Endothelial cell of hepatic sinusoid (primary cell): ENCODE results near the gene GPR158.

Experiments
- in situ Hi-C: cut with HindIII; loops from 2 replicates; pipeline ENCODE4 v1.10.0; 2017; ENCODE audit warnings: low sequenced_read_pairs

Gene GPR158

DNA sequence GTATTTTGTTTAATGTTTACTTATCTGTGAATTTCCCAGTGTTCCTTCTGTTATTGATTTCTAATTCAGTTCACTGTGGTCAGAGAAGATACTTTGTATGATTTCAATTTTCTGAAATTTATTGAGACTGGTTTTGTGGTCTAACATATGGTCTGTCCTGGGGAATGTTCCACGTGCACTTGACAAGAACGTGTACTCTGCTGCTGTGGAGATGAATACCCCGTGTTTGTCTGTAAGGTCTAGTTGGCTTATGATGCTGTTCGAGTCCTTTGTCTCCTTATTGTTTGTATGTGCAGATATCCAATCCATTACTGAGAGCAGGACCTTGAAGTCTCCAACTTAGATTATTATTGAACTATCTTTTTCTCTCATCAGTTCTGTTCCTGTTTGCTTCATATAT, 387.7 kb downstream of the GPR158 start:
- in situ Hi-C loops: loop anchor here (5.0 to 25.0 kb wide), 2 partner anchors 40 to 100 kb away; no protein-coding TSS in a partner anchor

DNA sequence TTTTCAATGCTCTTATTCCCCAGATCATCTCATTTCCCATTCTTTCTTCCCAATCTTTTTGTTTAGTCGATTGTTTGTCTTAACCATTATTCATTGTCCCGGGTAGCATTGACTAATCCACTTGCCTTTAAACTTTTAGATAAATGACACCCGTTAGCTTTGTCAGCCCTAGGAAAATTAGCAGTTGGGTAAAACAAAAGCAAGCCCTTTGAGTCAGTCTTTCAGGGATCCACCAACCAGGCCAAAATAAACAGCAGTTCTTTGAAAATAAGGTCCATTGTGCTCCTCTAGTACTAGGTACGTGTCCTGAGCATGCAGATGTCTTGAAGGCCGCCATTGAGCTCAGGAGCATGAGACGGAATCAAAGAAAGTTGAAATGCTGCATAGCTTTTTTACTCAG, 389.6 kb downstream of the GPR158 start:
- in situ Hi-C loops: loop anchor here (5.0 to 25.0 kb wide), 2 partner anchors 38 to 98 kb away; no protein-coding TSS in a partner anchor

DNA sequence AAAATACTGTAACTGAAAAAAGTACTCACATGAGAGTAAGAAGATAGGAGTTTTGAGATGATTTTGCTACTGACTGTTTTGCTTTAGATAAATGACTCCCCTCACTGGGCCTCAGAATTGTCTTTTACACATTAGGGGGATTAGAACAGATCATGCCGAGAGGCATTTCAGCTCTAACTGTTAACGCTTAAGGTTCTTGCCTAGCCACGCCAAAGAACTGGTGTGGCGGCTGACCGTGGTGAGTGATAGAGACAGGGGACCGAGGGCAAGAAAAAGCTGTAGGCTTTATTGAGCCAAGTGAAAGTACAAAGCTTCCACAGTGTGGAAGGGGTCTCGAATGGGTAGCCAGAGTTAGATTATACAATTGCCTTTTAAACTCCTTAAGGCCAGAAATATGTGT, 390.8 kb downstream of the GPR158 start:
- in situ Hi-C loops: loop anchor here (25.0 kb wide), 1 partner anchor 97 kb away; no protein-coding TSS in a partner anchor

DNA sequence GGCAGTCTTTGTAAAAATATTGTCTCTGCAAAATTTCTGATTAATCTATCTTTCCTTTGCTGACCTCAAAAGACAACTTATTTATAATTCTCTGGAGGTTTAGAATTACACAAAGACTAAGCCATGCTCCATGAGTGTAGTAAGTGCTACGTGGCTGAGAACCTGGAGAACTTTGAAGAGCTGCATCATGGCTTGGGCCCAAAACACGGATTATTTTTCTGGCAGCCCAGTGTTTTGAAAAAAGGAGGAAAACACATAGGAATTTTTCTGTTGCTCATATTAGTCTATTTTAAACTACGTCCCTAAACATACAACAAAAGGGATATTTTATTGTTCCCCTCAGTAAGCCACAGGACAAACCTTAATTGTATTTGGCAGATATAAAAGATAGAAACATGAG, 398.5 kb downstream of the GPR158 start:
- in situ Hi-C loops: loop anchor here (25.0 kb wide), 1 partner anchor 89 kb away; no protein-coding TSS in a partner anchor

DNA sequence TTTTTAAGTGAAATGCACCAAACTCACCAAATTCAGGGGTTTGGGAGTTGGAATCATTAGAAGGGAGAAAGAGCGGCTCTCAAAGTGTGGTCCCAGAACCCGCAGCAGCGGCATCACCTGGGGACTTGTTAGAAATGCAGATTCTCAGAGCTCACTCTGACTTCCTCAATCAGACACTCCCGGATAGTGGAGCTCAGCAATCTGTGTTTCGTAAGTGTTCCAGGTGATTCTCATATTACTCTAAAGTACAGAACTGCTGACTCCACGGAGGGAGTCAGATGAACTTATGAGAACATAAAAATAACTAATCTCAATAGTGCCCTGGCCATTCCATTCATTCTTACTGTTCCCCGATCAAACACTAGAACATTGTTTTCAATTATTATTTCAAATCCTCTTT, 400.5 kb downstream of the GPR158 start:
- in situ Hi-C loops: no loop called here

DNA sequence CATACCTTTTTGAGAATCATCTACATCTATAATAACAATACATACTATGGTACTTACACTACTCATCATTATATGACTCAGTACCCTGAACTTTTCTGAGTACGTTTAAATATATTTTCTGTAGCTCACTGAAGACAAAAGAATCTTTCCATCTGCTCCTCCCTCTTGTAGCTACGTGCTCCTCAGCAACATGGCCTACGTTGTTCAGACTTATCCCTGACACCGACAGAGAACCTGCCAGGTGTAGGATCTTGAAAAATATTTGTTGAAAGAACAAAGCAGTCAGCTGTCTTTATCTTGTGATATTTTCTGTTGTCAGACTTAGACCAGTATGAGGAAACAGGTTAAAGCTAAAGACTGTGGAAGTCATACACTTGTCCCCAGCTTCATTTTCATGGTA, 403.3 kb downstream of the GPR158 start:
- in situ Hi-C loops: no loop called here

DNA sequence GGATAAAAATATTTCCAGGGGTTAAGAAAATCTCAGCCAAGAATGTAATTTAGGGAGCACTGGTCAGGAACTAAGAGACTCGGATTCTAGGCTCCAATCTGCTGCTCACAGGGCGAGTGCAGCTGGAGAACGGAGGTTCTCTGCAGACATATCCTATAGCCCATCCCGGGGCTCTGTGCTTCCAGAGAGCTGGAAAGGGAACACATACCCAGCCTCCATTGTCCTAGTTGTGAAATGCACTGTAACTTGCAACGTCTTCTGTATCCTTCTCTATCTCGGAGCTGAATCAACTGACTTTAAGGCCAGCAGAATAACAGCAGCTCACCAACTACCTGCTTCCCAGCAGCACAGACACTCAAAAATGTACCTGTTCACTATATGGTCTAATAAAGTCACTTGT, 408.2 kb downstream of the GPR158 start:
- in situ Hi-C loops: no loop called here

DNA sequence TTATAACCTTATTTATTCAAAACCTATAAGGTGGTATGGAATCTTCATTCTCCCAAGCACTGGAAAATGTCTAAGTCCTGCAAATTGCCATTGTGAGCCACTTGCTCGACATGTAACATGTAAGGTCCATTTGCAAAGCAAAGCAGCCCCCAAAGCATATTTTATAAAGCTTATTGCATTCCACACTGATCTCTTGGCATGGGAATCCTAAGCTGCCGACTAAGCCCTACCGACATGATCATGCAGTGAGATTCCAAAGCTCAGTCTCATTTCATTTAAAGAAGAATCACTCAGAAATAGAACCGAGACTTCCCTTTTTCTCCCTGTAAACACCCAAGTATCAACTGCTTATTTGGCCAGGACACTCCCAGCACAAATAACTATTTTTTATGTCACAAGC, 425.9 kb downstream of the GPR158 start:
- in situ Hi-C loops: loop anchor here (5.0 kb wide), 1 partner anchor 38 kb away; no protein-coding TSS in a partner anchor

DNA sequence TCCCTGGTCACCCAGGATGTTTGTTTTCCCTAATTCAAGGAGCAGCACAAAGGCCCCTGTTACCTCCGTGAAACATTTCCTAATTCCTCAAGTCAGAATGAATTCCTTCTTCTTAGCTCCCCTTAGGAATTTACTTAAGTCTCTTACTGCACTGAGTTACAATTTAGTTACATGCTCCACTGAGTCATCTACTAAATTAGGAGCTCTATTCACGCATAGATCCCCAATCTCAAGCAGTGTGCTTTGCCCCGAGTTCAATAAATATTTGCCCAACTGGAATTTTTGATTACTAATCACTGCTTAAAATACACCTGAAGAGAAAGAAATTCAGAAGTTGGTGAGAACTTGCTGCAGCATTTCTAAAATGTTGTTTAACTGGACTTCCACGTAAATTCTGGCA, 429.8 kb downstream of the GPR158 start:
- in situ Hi-C loops: loop anchor here (5.0 kb wide), 1 partner anchor 42 kb away; no protein-coding TSS in a partner anchor

DNA sequence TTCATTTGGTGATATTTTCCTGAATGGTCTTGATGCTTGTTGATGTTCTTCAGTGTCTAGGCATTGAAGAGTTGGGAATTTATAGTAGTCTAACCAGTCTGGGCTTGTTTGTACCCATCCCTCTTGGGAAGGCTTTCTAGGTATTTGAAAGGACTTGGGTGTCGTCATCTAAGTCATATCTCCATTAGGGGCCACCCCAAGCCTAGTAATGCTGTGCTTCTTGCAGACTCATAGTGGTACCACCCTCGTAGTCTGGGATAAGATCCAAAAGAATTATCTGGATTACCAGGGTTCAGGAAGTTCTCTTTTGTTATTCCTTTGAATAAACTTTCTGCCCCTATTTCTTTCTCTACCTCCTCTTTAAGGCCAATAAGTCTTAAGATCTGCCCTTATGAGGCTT, 439.9 kb downstream of the GPR158 start:
- in situ Hi-C loops: no loop called here

DNA sequence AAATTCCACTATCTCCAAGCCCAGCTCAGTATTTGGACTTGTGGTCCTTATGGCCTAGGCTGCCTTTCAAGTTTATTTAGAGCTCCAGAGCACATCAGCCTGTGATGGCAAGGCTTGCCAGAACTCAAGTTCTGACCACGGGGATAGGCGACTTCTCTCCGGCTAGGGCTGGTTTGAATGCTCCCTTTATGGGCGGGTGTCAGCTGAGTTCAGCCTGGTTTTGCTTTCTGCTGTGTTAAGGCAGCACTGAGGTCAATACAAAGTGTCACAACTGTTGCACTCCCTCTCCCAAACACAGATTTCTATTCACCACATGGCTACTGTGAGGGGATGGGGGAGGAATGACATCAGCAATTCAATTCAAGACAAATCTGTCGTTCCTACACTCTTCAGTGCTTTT, 441.1 kb downstream of the GPR158 start:
- in situ Hi-C loops: no loop called here

DNA sequence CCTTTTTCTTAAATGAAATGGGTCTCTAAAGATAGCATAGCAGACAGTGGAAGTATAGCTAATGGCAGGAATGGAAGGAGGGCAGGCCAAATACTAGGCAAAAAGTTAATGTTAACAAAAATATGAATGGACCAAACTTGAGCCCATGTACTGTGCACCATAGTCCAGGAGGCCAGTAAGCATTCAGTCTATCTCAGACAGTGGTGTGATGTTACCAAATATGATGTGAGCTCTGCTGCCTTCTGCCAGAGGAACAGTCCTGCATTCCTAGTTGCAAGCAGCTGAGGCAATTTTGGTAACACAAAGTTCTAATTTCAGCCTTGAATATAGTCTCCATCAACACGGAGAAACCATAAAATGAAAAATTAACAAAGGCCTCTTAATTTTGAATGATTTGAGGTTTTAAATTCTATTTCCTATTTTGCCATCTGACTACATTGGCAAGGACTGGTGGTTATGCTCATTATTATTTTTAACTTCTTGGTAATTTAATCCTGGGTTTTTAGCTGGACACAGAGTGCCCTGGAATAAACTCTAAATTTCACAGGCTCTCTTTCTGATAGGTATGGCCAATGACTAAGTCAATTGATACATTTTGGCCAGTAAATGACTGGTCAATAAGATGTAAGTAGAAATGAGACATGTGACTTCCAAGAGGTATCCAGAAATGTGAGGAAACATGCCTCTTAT, 442.2 kb downstream of the GPR158 start:
- in situ Hi-C loops: no loop called here

DNA sequence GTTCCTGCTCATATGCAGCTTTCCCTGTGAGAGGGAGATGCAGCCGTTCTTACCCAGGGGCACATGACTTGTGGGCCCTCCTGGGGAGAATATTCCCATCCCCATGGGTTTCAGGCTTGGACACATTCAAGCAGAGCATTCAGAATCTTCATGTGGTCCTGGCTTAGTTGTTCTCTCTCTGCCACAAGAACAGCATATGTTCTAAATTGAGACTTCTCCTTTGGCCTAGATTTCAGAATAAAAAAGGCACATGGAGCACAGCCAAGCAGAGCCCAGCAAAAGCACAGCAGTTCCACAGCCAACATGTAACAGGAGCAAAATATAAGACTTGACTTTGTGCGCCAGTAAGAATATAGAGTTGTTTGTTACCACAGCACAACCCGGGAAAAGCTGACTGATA, 452.8 kb downstream of the GPR158 start:
- in situ Hi-C loops: no loop called here

DNA sequence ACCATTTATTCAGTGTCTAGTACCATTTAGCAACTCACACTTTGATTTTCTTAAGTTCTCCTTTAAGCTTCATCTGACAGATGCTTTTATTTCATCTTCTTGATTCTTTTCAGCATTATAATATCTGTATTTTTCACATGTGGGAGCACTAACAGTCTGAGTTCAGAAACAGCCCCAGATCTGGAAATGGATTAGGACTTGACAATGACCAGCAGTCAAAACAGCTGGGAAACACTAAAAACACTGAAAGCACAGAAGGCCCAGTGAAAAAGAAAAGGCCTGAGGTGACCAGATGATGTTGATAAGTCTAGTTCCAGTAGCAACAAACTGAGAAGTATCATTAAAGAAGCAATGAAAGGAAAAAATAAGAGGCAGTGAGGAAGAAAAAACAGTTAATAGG, 454.5 kb downstream of the GPR158 start:
- in situ Hi-C loops: no loop called here

DNA sequence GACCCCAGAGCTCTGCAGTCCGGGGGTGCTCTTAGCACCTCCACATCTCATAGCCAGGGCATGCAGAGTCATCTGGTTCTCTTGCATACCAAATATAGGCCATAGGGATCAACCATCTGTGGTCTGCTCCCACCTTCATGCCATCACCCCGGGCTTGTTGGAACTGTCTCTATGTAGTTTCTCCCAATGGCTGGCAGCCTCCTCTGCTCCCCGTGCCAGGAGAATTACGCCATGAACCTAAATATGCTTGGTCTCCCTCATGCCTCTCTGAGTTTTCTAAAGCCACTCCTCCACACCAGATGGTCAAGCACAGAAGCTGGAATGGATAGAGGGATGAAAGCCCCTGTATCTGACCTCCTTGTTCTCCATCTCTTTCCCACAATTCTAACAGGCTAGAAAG, 456.7 kb downstream of the GPR158 start:
- in situ Hi-C loops: no loop called here

DNA sequence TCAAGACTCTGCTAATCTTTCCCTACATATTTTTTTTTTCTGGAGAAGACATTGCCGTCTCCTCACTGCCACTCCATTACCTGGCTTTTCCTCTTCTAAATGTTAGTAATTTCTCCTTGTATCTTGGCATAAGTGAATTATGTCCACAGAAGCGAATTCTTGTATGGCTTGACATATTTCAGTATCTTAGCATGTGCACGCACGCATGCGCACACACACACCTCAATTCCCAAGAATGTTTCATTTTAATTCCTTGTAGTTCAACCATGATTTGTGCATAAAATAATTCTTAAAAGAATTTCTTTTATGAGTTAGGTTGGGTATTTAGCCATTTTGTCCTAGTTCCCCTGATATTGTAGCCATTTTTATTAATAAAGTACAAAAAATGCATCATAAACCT, 458.0 kb downstream of the GPR158 start:
- in situ Hi-C loops: no loop called here

DNA sequence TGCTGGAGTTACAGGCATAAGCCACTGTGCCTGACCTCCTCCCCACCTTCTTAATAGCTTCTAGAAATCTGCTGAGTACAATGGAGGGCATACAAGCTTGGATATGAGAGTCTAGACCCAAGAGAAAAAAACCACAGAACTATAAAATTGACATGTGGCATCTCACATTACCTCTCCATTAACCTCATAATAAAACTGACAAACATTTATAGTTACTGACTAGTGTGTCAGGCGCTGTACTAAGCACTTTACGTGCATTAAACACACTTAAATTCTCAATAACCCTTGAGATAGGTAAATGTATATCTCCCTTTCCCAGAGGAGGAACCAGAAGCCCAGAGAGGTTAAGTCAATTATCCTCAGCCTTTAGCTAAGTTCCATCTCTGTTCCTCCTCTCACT, 458.7 kb downstream of the GPR158 start:
- in situ Hi-C loops: no loop called here

DNA sequence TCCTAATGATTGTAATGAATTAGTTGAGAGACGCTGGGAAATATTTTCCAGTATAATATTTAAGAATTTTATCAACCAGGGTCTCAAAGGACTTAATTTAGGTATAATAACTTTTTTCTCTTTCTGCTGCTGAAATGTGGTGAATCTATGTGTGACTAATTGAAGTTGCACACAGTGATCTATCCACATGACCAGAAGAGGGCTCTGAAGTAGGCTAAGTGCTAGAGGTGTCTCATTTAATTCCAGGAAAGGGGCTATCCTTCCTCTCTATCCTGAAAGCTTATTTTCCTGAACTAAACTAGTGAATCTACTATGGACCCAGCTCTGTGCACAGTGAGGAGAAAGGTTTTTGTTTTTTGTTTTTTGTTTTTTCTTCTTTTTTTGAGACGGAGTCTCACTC, 464.8 kb downstream of the GPR158 start:
- in situ Hi-C loops: no loop called here

DNA sequence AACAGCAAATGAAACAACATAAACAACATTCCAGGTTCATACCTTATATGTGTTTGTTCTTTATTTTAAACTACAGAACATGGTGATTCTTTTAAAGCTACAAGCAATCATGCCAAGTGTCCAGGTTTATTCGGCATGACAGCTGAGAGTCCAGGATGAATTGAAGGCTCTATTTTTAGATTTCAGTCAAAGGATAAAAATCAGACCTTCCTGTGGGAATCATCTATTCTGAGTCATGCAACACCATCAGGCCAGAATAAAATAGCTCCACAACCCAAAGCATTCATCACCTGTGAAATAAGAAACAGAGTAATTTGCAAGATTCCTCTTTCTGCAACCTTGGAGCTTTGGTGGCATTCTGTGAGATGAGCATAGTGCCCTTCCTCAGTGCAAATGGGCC, 466.8 kb downstream of the GPR158 start:
- in situ Hi-C loops: no loop called here

DNA sequence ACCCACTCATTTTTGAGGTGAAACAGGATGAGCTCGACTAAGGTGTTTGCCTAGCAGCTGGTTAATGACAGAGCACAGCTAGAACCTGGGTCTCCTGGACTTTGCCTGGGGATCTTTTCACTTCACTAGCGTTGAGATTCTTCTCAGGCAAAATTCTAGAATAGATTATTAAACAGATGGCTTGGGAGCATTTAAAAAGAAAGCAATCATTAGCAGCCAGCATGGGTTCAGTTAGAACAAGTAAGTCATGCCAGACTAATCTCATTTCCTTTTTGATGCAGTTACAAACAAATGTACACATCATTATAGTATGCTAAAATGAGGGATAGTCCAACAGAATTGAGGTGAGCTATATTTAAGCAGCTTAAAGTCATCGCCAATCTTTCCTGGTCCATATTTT, 467.9 kb downstream of the GPR158 start:
- in situ Hi-C loops: no loop called here

DNA sequence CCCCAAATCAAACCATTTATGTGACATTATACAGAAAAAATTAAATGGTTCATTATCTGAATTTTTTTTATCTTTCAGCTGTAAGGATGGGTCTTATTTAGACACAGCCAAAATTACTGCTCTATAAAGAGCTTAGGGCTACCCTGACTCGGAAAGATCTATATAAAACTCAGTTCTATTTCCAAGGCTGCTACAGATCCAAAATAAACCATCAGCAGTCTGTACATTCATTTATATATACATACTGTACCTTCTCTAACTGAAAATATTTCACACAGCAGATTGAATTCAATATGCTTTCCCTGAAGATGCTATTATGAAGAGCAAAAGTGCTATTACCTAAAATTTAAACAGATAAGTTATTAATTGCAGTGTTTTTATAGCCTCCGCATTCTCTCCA, 471.6 kb downstream of the GPR158 start:
- in situ Hi-C loops: no loop called here

DNA sequence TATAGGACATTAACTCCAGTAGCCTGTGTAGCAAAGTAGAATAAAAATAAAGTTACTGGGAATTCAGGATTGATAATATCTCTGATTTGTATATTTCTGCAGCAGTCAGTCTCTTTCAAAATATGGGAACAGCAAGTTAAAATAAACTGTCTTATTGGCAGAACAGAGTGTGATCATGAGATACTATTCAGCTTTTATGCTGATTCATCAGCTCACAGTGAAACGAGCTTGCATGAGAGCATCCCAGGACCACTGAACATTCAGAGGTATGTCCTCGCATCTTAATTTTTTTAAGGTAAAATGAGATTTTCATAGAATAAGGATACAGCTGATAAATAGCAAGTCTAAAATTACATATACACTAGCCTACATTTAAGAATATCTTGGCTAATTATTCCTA, 476.7 kb downstream of the GPR158 start:
- in situ Hi-C loops: loop anchor here (25.0 kb wide), 1 partner anchor 89 kb away; no protein-coding TSS in a partner anchor
